Activated T-helper 17 cell treated with anti-CD3 and anti-CD28 coated beads, Interleukin-2, amount 50 U/mL, for 72 hours (primary cell): ENCODE data around the gene PHACTR1. TPM values are rescaled to one million over a fixed set of nuclear protein-coding genes. Genes with fewer than 3 reads are reported as not detected.
A peak's percentile ranks its signal among the peaks of the same experiment; 100 is the strongest.

Source experiments
- ATAC-seq: fragments of 150-1000 bp; cut with Tn5 transposase; replicated peaks from 2 replicates; pipeline ENCODE4 v1.10.0; 2021; ENCODE audit warnings: mild to moderate bottlenecking, moderate library complexity
- H3K27ac Mint-ChIP-seq: one replicate; pipeline ENCODE4 v1.8.0; 2022; ENCODE audit warnings: mixed read lengths
- H3K27me3 Mint-ChIP-seq: one replicate; pipeline ENCODE4 v1.8.0; 2022; ENCODE audit warnings: mixed read lengths
- H3K36me3 Mint-ChIP-seq: one replicate; pipeline ENCODE4 v1.8.0; 2022; ENCODE audit warnings: low read depth, mild to moderate bottlenecking, mixed read lengths
- H3K4me1 Mint-ChIP-seq: one replicate; pipeline ENCODE4 v1.8.0; 2022; ENCODE audit warnings: mixed read lengths
- H3K4me3 Mint-ChIP-seq: one replicate; pipeline ENCODE4 v1.8.0; 2022; ENCODE audit warnings: mild to moderate bottlenecking, mixed read lengths
- H3K9me3 Mint-ChIP-seq: one replicate; pipeline ENCODE4 v1.8.0; 2022; ENCODE audit warnings: mixed read lengths
- total RNA-seq, 2 donors: library from RNA; stranded (reverse); gene quantifications; one replicate each; pipeline ENCODE4 v1.2.3, GENCODE V29; 2022

Gene PHACTR1
- total RNA-seq, 2 donors from 2014 or later: 0.05 to 1.5 TPM

DNA sequence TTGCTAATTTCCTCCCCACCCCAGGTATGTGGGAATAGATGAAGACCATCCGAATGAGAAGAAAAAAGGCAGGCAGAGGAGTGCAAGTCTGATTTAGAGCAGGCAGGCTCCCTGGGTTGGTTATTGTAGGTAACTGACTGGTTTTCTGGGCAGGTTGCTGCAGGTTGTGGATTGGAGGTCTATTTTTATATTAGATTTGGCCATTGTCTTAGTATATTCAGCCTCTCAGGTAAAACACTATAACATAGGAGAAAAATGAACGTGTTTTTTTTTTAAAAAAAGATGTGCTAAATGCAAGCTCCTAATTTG, 612.3 kb downstream of the PHACTR1 start:
- no peak for ATAC-seq
- Mint-ChIP-seq H3K9me3 (no peaks in the 10 kb centered on the region), H3K36me3 (peaks cover 27% of the 10 kb centered on the region), H3K4me1 (peaks cover 7% of the 10 kb centered on the region), H3K27ac (peak overlapping the region; percentile 94), H3K27me3 (no peaks in the 10 kb centered on the region), H3K4me3 (peak overlapping the region; percentile 92)

DNA sequence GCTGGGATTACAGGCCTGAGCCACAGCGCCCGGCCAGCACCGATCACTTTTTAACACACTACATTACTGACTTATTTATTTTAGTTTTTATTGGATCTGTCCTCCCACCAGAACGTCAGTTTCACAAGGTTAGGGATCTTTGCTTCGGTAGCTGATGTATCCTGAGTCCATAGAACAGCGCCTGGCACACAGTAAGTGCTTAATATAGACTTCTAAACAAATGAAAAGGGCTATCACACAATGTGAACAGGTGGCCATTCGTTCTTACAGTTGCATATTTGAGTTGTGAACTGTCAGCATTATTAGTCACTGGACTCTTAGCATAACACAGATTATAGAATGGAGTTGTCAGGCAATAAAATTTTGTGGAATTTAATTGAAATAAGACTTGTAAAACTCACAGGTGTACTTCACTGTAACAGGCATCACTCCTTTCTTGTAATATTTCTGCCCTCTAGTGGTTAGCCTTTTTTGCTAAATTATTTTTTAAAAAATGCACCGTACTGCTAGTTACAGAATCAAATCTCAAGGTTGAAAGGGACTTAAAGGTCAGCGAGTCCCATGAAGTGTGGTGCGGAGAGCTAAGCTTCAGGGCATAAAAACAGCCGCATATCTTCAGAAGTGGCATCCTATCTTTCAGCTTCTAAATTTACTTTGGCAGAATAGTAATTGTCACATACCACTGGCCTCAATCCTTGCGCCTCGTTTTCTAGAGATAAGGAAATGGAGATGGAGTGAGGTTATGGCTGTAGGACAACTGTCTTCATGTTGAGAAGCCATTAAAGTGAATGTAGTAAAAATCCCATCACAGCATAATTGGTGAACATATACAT, 615.2 kb downstream of the PHACTR1 start:
- no peaks in the 10 kb centered on the region for H3K27me3 Mint-ChIP-seq
- H3K4me1 Mint-ChIP-seq: peaks cover 7% of the 10 kb centered on the region
- H3K27ac Mint-ChIP-seq: no peak overlapping the region
- H3K9me3 Mint-ChIP-seq: no peaks in the 10 kb centered on the region
- ATAC-seq: no peak
- H3K4me3 Mint-ChIP-seq: no peak overlapping the region
- H3K36me3 Mint-ChIP-seq: no peaks in the 10 kb centered on the region

DNA sequence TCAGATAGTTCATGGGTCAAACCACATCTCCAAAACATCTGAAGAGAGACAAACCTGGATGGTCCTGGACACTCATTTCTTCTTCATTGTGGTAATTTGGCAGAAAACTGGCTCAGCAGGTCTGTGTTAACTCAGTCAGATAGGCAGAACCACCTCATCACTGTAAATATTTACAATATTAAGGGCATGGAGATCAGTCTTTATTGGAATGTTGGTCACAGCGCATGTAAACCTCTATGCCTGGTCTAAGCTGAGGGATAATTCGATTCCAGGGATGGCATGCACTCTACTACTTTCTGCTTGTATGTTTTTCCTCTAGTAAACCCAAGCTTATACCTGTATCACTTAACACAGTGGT, 615.8 kb downstream of the PHACTR1 start:
- H3K36me3 Mint-ChIP-seq: no peaks in the 10 kb centered on the region
- H3K27me3 Mint-ChIP-seq: no peaks in the 10 kb centered on the region

DNA sequence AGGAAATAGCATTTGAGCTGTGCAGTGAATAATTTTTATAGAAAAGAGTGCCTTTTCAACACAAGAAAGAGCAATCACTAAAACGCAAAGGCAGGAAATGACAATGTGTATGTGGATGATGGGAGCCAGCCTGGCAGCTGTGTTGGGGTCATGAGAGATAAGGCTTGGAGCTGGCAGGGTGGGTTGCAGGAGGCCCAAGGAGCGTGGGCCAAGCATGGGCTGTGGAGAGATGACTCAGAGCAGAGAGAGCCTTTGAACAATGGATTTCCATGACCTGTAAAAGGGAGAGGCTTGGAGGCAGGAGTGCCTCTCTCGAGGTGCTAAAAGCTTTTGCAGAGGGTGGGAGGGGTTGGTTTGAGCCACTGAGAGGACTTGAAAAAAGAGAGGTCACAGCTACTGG, 618.4 kb downstream of the PHACTR1 start:
- Mint-ChIP-seq H3K36me3 (no peaks in the 10 kb centered on the region), H3K4me1 (no peaks in the 10 kb centered on the region), H3K4me3 (no peak overlapping the region), H3K27me3 (peaks cover under 1% of the 10 kb centered on the region), H3K27ac (no peak overlapping the region), H3K9me3 (no peaks in the 10 kb centered on the region)
- ATAC-seq: no peak

More for the DNA sequence above, 615.8 kb downstream of the PHACTR1 start:
- peaks cover 7% of the 10 kb centered on the region for H3K4me1 Mint-ChIP-seq
- no peaks in the 10 kb centered on the region for H3K9me3 Mint-ChIP-seq
- ATAC-seq: no peak
- H3K27ac Mint-ChIP-seq: no peak overlapping the region
- H3K4me3 Mint-ChIP-seq: no peak overlapping the region

DNA sequence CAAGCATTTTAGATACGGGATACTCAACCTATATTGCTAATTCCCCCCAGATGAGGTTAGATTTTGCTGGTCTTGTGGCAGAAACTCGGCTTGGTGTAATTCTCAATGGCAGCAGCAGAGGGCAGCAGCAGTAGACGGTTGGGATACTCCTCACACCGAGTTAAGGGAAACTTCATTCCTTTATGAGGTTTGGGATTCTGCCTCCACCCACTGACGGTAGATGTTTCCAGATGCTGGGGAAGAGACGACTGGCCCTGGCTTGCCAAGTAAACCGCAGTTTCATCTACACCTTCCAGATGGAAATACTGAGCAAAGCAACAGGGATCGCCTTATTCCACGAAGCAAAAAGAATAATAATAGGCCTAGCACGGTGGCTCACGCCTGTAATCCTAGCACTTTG, 620.0 kb downstream of the PHACTR1 start:
- Mint-ChIP-seq H3K4me1 (no peaks in the 10 kb centered on the region), H3K36me3 (no peaks in the 10 kb centered on the region), H3K27ac (no peak overlapping the region), H3K9me3 (no peaks in the 10 kb centered on the region), H3K27me3 (peaks cover 3% of the 10 kb centered on the region), H3K4me3 (no peak overlapping the region)
- peak; percentile 65 for ATAC-seq

DNA sequence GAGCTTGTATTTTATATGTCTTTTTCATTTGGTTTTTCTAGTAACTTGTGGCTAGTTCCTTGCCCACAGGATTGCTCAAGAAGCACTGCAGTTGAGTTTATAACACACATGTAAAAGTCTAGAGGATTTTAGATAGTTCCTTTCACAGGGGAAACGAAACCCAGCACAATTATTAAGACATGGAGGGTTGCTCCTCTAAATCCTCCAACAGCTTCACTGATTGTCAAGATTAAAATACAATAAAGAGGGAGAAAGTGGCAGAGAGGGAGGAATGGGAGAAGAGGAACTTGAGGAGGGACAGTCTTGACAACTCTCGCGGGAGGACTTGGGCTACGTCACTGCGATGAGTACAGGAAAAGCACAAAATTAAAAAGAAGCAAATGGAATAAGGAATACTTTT, 621.5 kb downstream of the PHACTR1 start:
- Mint-ChIP-seq H3K27ac (no peak overlapping the region), H3K4me3 (no peak overlapping the region), H3K9me3 (peaks cover 5% of the 10 kb centered on the region), H3K4me1 (no peaks in the 10 kb centered on the region), H3K36me3 (no peaks in the 10 kb centered on the region), H3K27me3 (peaks cover 3% of the 10 kb centered on the region)
- no peak for ATAC-seq
